Gastroesophageal sphincter (tissue), 3 donors: Measurements from ENCODE around the gene DOK1.

Experiments used
- CTCF ChIP-seq, 4 experiments: fragments of 200-600 bp in 2 of 4; fragments of 450-650 bp in 2 of 4; sonication (generic) in 1 of 4; IDR thresholded peaks; one replicate each; pipeline ENCODE4 v1.5.1; 2017 to 2019; ENCODE audit warnings: antibody characterized with exemption in 4 of 4, mild to moderate bottlenecking in 2 of 4, moderate library complexity in 2 of 4
- EP300 ChIP-seq: sonication (generic); formaldehyde crosslinking; IDR thresholded peaks from one replicate; pipeline ENCODE4 v1.6.1; 2017; ENCODE audit warnings: antibody characterized with exemption, mild to moderate bottlenecking

GRCh38 chr2:74554820-74555531 lies 456 bp downstream of the DOK1 start:
- no peak for TF ChIP-seq CTCF (IDR thresholded peaks at IDR 0.05)
- TF ChIP-seq EP300: no peak
